Smooth muscle cell of bladder (primary cell): ENCODE results near the gene POU4F2. TPM values are rescaled to one million over a fixed set of nuclear protein-coding genes. Genes with fewer than 3 reads are reported as not detected.

Experiments used
- total RNA-seq: library from RNA; depleted of rRNA; stranded (reverse); fragments of >200 nt; gene quantifications from 2 replicates; pipeline ENCODE4 v1.2.3, GENCODE V29; 2014

The POU4F2 gene
- not detected in 2 replicates for total RNA-seq

GRCh38 chr4:146638786-146639505, at the start of gene POU4F2:
POU4F2 (plus strand) TSS chr4:146638893; CDS start chr4:146639141, 248 bp downstream.

Other genes with a start within 250 kb of the POU4F2 start
- gene SLC10A7, start 117.0 kb upstream of the POU4F2 start, total RNA-seq: 6.0 and 7.0 TPM in 2 replicates